SK-N-SH (cell line): ENCODE results near the gene MYO1D. TPM values are rescaled to one million over a fixed set of nuclear protein-coding genes. Genes with fewer than 3 reads are reported as not detected.

Experiments
- CTCF ChIA-PET: fragments of 300-600, 350-600 bp; formaldehyde crosslinking; extraction: SDS; loops from one replicate; lab custom pipeline; 2021; lab: Yijun Ruan, JAX
- POLR2A ChIA-PET: fragments of 350-600 bp; sonication (Branson Sonifier 250); formaldehyde crosslinking; extraction: SDS; loops from one replicate; lab custom pipeline; 2020; ENCODE audit warnings: antibody characterized with exemption, inconsistent platforms; lab: Yijun Ruan, JAX
- DNase-seq: peaks from one replicate; pipeline ENCODE4 v3.0.0; 2012
- H2AFZ ChIP-seq: fragments of 200-600 bp; sonication (generic); 2 replicates; pipeline ENCODE4 v1.8.1; 2016; ENCODE audit warnings: antibody characterized with exemption, mild to moderate bottlenecking, low read depth
- H3F3A ChIP-seq: fragments of 200-600 bp; sonication (generic); replicated peaks from 2 replicates; pipeline ENCODE3; 2016; ENCODE audit warnings: antibody characterized with exemption, mild to moderate bottlenecking; ENCODE audit not compliant: insufficient read depth
- H3K27ac ChIP-seq, 2 experiments: fragments of 200-500 bp in 1 of 2; fragments of 200-600 bp in 1 of 2; sonication (Bioruptor generic) in 1 of 2; sonication (generic), shearing (Covaris generic) in 1 of 2; 2 replicates each; pipeline versions ENCODE4 v1.5.1 to v1.6.1; 2014 to 2016; ENCODE audit warnings: low read depth in 2 of 2, inconsistent platforms in 1 of 2, low read length in 1 of 2, mild to moderate bottlenecking in 1 of 2, mixed read lengths in 1 of 2
- H3K27me3 ChIP-seq: fragments of 200-600 bp; sonication (generic), shearing (Covaris generic); 2 replicates; pipeline ENCODE4 v1.6.1; 2016; ENCODE audit warnings: mixed run types; ENCODE audit not compliant: insufficient read depth
- H3K36me3 ChIP-seq, 2 experiments: fragments of 200-500 bp in 1 of 2; fragments of 200-600 bp in 1 of 2; sonication (Bioruptor generic) in 1 of 2; sonication (generic) in 1 of 2; replicated peaks in 1 of 2; 2 replicates each; pipeline versions ENCODE3 to v1.5.1; 2014 to 2016; ENCODE audit warnings: low read length in 1 of 2, mild to moderate bottlenecking in 1 of 2; ENCODE audit not compliant: insufficient read depth in 2 of 2, control insufficient read depth in 1 of 2
- H3K4me1 ChIP-seq, 2 experiments: fragments of 200-500 bp in 1 of 2; fragments of 200-600 bp in 1 of 2; sonication (Bioruptor generic) in 1 of 2; sonication (generic), shearing (Covaris generic) in 1 of 2; 2 replicates each; pipeline versions ENCODE4 v1.5.1 to v1.6.1; 2014 to 2016; ENCODE audit warnings: low read depth in 1 of 2, low read length in 1 of 2, mixed run types in 1 of 2; ENCODE audit not compliant: insufficient read depth in 2 of 2, control insufficient read depth in 1 of 2
- H3K4me2 ChIP-seq: fragments of 200-600 bp; sonication (generic), shearing (Covaris generic); 2 replicates; pipeline ENCODE4 v1.6.1; 2017; ENCODE audit warnings: mixed run types
- H3K4me3 ChIP-seq, 2 experiments: fragments of 200-500 bp in 1 of 2; fragments of 200-600 bp in 1 of 2; sonication (Bioruptor generic) in 1 of 2; sonication (generic), shearing (Covaris generic) in 1 of 2; 2 replicates each; pipeline versions ENCODE4 v1.5.1 to v1.8.1; 2014 to 2016; ENCODE audit warnings: low read depth in 2 of 2, inconsistent platforms in 1 of 2, low read length in 1 of 2, mild to moderate bottlenecking in 1 of 2, mixed read lengths in 1 of 2, moderate library complexity in 1 of 2
- H3K79me2 ChIP-seq: fragments of 200-600 bp; sonication (generic); 2 replicates; pipeline ENCODE4 v1.8.1; 2017; ENCODE audit warnings: mild to moderate bottlenecking; ENCODE audit not compliant: insufficient read depth
- H3K9ac ChIP-seq: fragments of 200-600 bp; sonication (generic); 2 replicates; pipeline ENCODE4 v1.6.1; 2017; ENCODE audit warnings: mixed run types
- H3K9me2 ChIP-seq: fragments of 200-600 bp; sonication (generic); 2 replicates; pipeline ENCODE4 v1.6.1; 2017; ENCODE audit warnings: mixed run types
- H3K9me3 ChIP-seq: fragments of 200-600 bp; sonication (generic); 2 replicates; pipeline ENCODE4 v1.6.1; 2017; ENCODE audit warnings: mixed run types, mild to moderate bottlenecking, moderate library complexity
- H4K20me1 ChIP-seq: fragments of 200-600 bp; sonication (generic); 2 replicates; pipeline ENCODE4 v1.6.1; 2017; ENCODE audit warnings: mild to moderate bottlenecking, mixed run types; ENCODE audit not compliant: insufficient read depth
- CHD2 ChIP-seq: fragments of 150-350 bp; IDR thresholded peaks from 2 replicates; pipeline ENCODE4 v1.6.1; 2018; ENCODE audit warnings: low read length; ENCODE audit not compliant: partially characterized antibody
- FOXM1 ChIP-seq: IDR thresholded peaks from 2 replicates; pipeline ENCODE4 v1.4.0; 2012; ENCODE audit warnings: low read depth, mild to moderate bottlenecking
- IRF3 ChIP-seq: fragments of 150-350 bp; IDR thresholded peaks from 2 replicates; pipeline ENCODE4 v1.6.1; 2016; ENCODE audit warnings: mild to moderate bottlenecking, low read depth, low read length
- JUND ChIP-seq: IDR thresholded peaks from 2 replicates; pipeline ENCODE4 v1.4.0; 2012
- MEF2A ChIP-seq: IDR thresholded peaks from 2 replicates; pipeline ENCODE4 v1.4.0; 2012; ENCODE audit warnings: low read depth, borderline replicate concordance
- NFIC ChIP-seq: IDR thresholded peaks from 2 replicates; pipeline ENCODE4 v1.4.0; 2012; ENCODE audit warnings: borderline replicate concordance
- NRF1 ChIP-seq: IDR thresholded peaks from 2 replicates; pipeline ENCODE4 v1.6.1; 2012; ENCODE audit warnings: low read depth, mild to moderate bottlenecking, low read length
- PBX3 ChIP-seq: IDR thresholded peaks from 2 replicates; pipeline ENCODE4; 2012
- POLR2AphosphoS5 ChIP-seq: IDR thresholded peaks from 2 replicates; pipeline ENCODE4 v1.6.1; 2012; ENCODE audit warnings: low read depth, low read length
- REST ChIP-seq: IDR thresholded peaks from 2 replicates; pipeline ENCODE4 v1.6.1; 2012; ENCODE audit warnings: mild to moderate bottlenecking, low read depth, low read length, moderate library complexity
- RFX5 ChIP-seq: IDR thresholded peaks from 2 replicates; pipeline ENCODE4 v1.6.1; 2012; ENCODE audit warnings: mild to moderate bottlenecking, improper control_type of control experiment, low read length
- RXRA ChIP-seq: IDR thresholded peaks from 2 replicates; pipeline ENCODE4 v1.4.0; 2012; ENCODE audit warnings: low read depth, mild to moderate bottlenecking, borderline replicate concordance
- SMC3 ChIP-seq: IDR thresholded peaks from 2 replicates; pipeline ENCODE4 v1.6.1; 2012; ENCODE audit warnings: low read depth, low read length, improper control_type of control experiment
- TAF1 ChIP-seq: IDR thresholded peaks from 2 replicates; pipeline ENCODE4 v1.6.1; 2012; ENCODE audit warnings: low read depth, mild to moderate bottlenecking, low read length, moderate library complexity, borderline replicate concordance
- TCF12 ChIP-seq: IDR thresholded peaks from 2 replicates; pipeline ENCODE4 v1.4.0; 2012
- TEAD4 ChIP-seq: IDR thresholded peaks from 2 replicates; pipeline ENCODE4 v1.4.0; 2012; ENCODE audit warnings: mild to moderate bottlenecking, borderline replicate concordance; ENCODE audit not compliant: insufficient read depth
- WGBS: methylation state at CpG from one replicate; pipeline ENCODE4 v1.1.6; 2017; ENCODE audit warnings: low lambda C conversion rate; 5-methylcytosine and 5-hydroxymethylcytosine counted together
- polyA plus RNA-seq, 3 experiments: library from polyadenylated mRNA; depleted of rRNA; stranded (reverse); fragments of >200 nt; gene quantifications; 2 replicates each; pipeline ENCODE4 v1.2.3, GENCODE V29; 2012
- TF ChIP-seq, protein P1 (sequence below): IDR thresholded peaks from 2 replicates; pipeline ENCODE4 v1.4.0; 2012; ENCODE audit warnings: low read depth
- TF ChIP-seq, protein P2 (sequence below): fragments of 150-350 bp; IDR thresholded peaks from 2 replicates; pipeline ENCODE4 v1.6.1; 2017; ENCODE audit warnings: antibody characterized with exemption, low read length, low read depth, borderline replicate concordance

MYO1D gene
- polyA plus RNA-seq, 1 of the 3 experiments (the other 2 are of a cell fraction): 20.4 TPM

GRCh38 chr17:32445497-32445896 lies 431.4 kb downstream of the MYO1D start:
- WGBS: 10% methylated on average over 6 of the region's 6 CpGs
- Histone ChIP-seq H3K27ac (peak overlapping the region; percentile 6 to 80; a peak in 2 of 4 replicates), H3K4me3 (peak overlapping the region; percentile 82 to 96), H3K9ac (peak overlapping the region; percentile 95; the same call in 1 of the 2 replicates), H3K79me2 (peaks cover 62% of the 10 kb centered on the region), H3F3A (no peaks in the 10 kb centered on the region), H3K4me2 (peak overlapping the region; percentile 95), H3K9me3 (no peaks in the 10 kb centered on the region), H4K20me1 (peaks cover 44% of the 10 kb centered on the region), H3K4me1 (peaks cover 14% of the 10 kb centered on the region in 2 experiments; a peak in 3 of 4 replicates), H2AFZ (no peak overlapping the region), H3K36me3 (peaks cover 27 to 38% of the 10 kb centered on the region in 2 experiments), H3K27me3 (no peaks in the 10 kb centered on the region), H3K9me2 (no peaks in the 10 kb centered on the region)
- TF ChIP-seq NRF1 (no peak), RXRA (no peak), NFIC (no peak), IRF3 (no peak), TCF12 (no peak), MEF2A (no peak), TEAD4 (no peak), PBX3 (no peak), TAF1 (no peak), SMC3 (no peak), FOXM1 (no peak), POLR2AphosphoS5 (no peak), CHD2 (no peak), RFX5 (no peak), JUND (no peak), REST (no peak)
- TF ChIP-seq, protein P1, sequence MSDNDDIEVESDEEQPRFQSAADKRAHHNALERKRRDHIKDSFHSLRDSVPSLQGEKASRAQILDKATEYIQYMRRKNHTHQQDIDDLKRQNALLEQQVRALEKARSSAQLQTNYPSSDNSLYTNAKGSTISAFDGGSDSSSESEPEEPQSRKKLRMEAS: no peak
- TF ChIP-seq, protein P2, sequence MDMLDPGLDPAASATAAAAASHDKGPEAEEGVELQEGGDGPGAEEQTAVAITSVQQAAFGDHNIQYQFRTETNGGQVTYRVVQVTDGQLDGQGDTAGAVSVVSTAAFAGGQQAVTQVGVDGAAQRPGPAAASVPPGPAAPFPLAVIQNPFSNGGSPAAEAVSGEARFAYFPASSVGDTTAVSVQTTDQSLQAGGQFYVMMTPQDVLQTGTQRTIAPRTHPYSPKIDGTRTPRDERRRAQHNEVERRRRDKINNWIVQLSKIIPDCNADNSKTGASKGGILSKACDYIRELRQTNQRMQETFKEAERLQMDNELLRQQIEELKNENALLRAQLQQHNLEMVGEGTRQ: no peak
- POLR2A ChIA-PET: interaction anchor here (0.9 to 1.4 kb wide), 2 partner anchors 13 to 42 kb away, joined by 3 to 9 read pairs; partner anchors contain the start of gene CDK5R1
- DNase-seq: no peak
- CTCF ChIA-PET: interaction anchor here (1.9 to 4.8 kb wide), 4 partner anchors 8 to 309 kb away, joined by 6 to 56 read pairs (median 8); no protein-coding TSS in a partner anchor
